Fibroblast of the conjunctiva (primary cell): ENCODE measurements around the gene PRDX5.

Experiments used
- DNase-seq: peaks from one replicate; pipeline ENCODE4 v3.0.0-alpha.2; 2010; ENCODE audit warnings: low read depth

The PRDX5 gene

GRCh38 chr11:64362339-64362738, 44.4 kb downstream of the PRDX5 start:
- no peak for DNase-seq

GRCh38 chr11:64364435-64364834, 46.5 kb downstream of the PRDX5 start:
- DNase-seq, result no peak

DNA sequence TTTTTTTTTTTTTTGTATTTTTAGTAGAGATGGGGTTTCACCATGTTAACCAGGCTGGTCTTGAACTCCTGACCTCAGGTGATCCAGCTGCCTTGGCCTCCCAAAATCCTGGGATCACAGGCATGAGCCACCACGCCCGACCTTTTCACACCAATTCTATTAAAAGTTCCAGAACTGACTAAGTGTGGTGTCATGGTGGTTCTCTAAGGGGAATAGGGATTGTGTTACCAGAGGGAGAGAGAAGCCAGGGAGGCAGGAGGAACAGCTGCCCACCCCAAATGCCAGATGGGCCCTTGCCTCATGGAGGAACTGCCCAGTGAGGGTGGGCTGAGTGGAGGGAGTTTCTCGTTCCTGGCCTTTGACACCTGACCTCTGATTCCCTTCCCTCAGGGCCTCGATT, 47.0 kb downstream of the PRDX5 start:
- no peak for DNase-seq

DNA sequence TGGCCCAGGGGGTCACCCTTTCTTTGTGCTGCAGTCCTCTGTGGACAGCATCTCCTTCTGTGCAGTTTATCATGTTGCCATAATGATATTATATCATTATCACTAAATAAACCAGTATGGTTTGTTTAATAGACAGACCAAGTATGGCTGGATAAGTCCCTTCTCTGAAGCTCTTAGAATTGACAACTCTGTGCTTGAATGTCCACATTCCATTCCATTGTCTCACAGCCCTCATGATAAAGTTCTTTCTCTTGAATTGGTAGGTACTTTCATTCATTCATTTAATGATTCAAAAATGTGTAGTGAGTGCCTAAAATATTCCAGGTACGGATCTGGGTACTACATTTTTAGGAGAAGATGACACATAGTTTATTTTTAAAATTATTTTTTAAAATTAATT, 48.8 kb downstream of the PRDX5 start:
- DNase-seq, result no peak

GRCh38 chr11:64367931-64368672, 50.2 kb downstream of the PRDX5 start:
- DNase-seq, result no peak

- DNase-seq, result no peak
These were observed 50.8 kb downstream of the PRDX5 start for GRCh38 chr11:64368673-64369074.

- no peak for DNase-seq
These were observed 51.8 kb downstream of the PRDX5 start for GRCh38 chr11:64369440-64370421.

DNA sequence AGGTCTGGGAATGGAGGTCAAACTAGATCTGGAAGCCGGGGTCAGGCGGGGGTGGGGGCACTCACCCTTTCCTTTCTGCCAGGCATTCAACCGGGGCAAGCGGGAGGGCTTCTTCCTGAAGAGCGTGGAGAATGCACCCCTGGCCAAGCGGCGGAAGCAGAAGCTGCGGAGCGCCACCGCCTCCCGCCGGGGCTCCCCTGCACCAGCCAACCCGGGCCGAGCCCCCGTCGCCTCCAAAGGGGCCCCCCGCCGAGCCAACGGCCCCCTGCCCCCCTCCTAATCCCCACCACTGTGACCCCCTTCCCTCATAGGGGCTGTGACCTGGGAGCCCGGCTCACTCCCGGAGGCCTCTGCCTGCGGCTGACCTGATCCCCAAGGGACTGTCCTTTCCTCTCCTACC, 53.3 kb downstream of the PRDX5 start:
- DNase-seq, result no peak
